GM23248 (cell line): ENCODE results near the gene SRSF6.

Experiments used
- EZH2 ChIP-seq: fragments of 200-600 bp; sonication (generic); IDR thresholded peaks from 2 replicates; pipeline ENCODE4 v1.6.1; 2018; ENCODE audit warnings: antibody characterized with exemption, mild to moderate bottlenecking; ENCODE audit not compliant: insufficient read depth, poor library complexity, severe bottlenecking
- EZH2phosphoT487 ChIP-seq: fragments of 200-600 bp; sonication (generic); IDR thresholded peaks from 2 replicates; pipeline ENCODE4 v1.6.1; 2018; ENCODE audit warnings: antibody characterized with exemption, moderate library complexity, mild to moderate bottlenecking, low read depth; ENCODE audit not compliant: insufficient read depth

DNA sequence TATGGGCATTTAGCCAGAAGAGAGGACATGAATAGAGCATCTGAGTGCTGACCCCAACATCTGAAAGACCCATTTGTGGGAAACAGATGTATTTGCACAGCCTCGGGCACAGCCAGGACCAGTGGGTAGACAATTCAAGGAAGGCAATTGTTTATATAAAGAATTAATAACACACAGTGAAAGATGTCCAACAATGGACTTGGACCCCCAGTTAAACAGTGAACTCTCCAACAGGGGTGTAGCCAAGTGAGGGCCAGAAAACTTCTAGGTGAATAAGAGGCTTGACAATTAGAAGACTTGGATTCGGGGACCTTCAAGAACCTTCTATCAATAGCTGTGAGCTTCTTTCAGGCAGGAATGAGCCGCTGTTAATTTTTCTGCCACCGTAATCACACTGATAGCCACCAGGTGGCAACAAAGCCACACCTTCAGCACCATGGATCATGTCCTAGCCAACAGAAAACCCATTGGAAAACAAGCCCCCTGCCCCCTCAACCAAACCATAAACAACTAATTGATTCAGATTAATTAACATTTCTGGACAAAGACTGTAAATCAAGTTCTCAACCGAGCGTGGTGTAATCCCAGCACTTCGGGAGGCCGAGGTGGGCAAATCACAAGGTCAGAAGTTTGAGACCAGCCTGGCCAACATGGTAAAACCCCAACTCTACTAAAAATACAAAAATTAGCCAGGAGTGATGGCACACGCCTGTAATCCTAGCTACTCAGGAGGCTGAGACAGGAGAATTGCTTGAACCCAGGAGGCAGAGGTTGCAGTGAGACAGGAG, 8.8 kb upstream of the SRSF6 start:
- TF ChIP-seq EZH2phosphoT487 = no peak
- TF ChIP-seq EZH2 = no peak
